T47D (cell line): ENCODE measurements around the gene TFPT.
"Not testable (repeated sequence)": the region's sequence is repeated elsewhere in the genome, so short reads cannot be mapped to it uniquely, and the experiment has no call there.

Experiments used
- DNase-seq, 2 experiments: peaks; one replicate each; pipeline versions ENCODE4 v3.0.0 to v3.0.0-alpha.2; 2011 to 2012; ENCODE audit warnings: low read depth in 1 of 2, low spot score in 1 of 2
- JUND ChIP-seq: IDR thresholded peaks from 2 replicates; pipeline ENCODE4 v1.6.1; 2012; ENCODE audit warnings: low read depth
- in situ Hi-C: cut with HindIII; loops from 2 replicates; pipeline ENCODE4 v1.10.0; 2016; ENCODE audit warnings: low sequenced_read_pairs, low pct_unique_long_range_greater_than_20kb

Gene TFPT

DNA sequence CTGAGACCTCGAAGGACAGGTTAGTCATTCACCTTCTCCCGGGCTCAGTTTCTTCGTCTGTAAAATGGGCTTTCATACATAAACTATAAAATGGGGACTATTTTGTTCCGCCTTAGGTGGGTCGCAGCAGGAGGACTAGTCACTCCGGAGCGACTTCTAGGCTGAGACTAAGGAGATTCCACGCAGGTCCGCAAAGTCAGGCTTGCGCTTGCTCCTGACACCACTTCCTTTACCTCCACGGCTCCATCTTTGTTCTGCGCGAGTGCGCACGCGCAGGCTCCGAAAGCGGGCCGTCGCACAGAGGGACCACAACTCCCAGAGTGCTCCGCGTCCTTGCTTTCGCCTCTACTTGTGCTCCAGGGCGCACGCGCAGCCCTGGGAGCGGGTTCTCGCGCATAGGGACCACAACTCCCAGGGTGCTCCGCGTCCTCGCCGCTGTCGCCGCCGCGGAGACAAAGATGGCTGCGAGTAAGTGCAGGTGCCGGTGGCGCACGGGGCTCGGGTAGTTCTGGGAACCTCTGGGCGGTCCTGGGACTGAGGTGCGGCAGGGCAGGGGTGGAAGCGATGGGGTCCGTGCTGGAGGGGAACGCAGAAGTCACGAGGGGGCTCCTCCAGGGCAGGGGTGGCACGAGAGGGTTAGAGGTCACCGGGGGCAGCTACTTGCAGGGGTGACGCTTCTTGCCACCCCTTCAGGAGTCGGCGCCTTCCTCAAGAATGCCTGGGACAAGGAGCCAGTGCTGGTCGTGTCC lies 12.9 kb downstream of the TFPT start, which contains the start of gene NDUFA3:
Gene NDUFA3 (plus strand): TSS at position 435 of the 749 bp plus-strand sequence. CDS start 24 bp downstream, at position 459.
- TF ChIP-seq JUND: no peak
- DNase-seq: peak; percentile 97 to 98
- in situ Hi-C loops: no loop called here

DNA sequence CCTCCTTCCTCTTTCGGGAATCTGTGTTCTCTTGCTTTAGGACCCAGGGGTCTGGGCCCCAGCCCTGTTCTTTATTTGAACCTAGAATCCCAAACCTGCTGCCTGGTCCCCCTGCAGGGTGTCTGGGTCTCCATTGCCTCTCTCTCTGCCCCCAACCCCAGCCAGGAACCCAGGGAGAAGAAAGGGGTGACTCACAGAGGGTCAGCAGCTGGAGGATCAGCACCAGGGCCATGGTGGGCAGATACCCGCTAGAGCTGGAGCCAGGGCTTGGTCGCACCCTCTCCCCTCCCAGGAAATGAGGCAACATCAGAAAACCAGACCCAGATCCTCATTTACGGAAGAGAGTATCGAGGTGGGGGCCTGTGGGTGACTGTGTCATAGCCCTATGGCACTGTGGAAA lies 14.9 kb downstream of the TFPT start, which contains the start of gene OSCAR:
Gene OSCAR (minus strand): TSS at position 243 of the 400 bp plus-strand sequence. CDS start 11 bp downstream, at position 232.
- TF ChIP-seq JUND: no peak
- no peak for DNase-seq
- in situ Hi-C loops: no loop called here

DNA sequence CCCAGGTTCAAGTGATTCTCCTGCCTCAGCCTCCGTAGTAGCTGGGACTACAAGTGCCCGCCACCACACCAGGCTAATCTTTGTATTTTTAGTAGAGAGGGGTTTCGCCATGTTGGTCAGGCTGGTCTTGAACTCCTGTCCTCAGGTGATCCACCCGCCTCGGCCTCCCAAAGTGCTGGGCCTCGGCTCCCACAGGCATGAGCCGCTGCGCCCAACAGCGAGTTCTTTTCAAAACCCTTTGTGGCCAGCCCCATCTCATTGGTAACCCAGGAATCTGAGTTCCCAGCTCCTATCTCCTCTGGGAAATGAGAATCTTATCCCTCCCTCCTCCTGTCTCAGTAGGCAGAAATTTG lies 15.6 kb downstream of the TFPT start:
- DNase-seq, in situ Hi-C loops: not testable (repeated sequence)

DNA sequence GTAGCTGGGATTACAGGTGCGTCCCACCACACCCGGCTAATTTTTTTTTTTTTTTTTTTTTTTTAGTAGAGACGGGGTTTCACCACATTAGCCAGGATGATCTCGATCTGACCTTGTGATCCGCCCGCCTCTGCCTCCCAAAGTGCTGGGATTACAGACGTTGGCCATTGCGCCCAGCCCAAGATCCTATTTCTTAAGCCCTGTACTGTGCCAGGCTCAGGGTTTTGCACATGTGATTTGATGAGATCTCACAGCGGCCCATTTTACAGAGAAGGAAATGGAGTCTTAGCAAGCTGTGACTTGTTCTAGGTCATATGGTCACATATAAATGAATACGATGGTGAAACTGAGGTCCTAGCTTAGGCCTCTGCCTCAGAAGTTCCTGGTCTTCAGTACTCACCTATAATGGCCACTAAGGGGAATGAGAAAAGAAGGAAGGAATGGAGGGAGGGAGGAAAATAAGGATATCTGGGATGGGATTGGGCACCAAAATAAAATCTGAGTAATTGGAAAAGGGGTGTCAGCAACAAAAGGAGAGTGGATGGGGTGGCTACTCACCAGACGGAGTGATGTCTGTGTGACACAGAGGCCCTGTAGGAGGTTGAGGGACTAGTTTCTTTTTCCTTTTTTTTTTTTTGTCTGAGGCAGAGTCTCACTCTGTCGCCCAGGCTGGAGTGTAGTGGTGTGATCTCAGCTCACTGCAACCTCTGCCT lies 16.1 kb downstream of the TFPT start:
- no peak for TF ChIP-seq JUND
- in situ Hi-C loops: no loop called here
- no peak for DNase-seq

DNA sequence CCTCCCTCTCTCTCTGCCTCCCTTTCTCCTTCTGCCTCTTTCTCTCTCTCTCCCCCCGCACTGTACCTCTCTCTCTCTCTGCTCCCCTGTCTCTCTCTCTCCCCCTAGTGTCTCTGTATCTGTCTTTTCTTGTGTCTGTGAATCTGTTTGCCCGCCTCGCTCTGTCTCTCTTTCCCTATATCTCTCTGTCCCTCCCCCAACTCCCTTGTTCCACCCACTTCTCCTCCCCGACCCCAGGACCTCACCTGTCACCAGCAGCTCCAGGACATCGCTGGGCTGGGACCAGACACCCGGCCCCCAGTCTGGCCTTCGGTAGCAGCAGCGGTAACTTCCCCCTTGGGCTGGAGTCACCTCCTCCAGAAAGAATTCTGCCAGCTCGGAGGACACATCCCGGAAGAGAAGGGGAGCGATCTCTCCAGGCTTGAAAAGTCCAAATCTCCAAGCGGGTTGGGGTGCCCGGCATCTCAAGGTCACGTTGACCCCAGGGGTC lies 18.8 kb downstream of the TFPT start:
- in situ Hi-C loops: no loop called here
- no peak for TF ChIP-seq JUND
- peak in 1 of 2 experiments; percentile 30 for DNase-seq

DNA sequence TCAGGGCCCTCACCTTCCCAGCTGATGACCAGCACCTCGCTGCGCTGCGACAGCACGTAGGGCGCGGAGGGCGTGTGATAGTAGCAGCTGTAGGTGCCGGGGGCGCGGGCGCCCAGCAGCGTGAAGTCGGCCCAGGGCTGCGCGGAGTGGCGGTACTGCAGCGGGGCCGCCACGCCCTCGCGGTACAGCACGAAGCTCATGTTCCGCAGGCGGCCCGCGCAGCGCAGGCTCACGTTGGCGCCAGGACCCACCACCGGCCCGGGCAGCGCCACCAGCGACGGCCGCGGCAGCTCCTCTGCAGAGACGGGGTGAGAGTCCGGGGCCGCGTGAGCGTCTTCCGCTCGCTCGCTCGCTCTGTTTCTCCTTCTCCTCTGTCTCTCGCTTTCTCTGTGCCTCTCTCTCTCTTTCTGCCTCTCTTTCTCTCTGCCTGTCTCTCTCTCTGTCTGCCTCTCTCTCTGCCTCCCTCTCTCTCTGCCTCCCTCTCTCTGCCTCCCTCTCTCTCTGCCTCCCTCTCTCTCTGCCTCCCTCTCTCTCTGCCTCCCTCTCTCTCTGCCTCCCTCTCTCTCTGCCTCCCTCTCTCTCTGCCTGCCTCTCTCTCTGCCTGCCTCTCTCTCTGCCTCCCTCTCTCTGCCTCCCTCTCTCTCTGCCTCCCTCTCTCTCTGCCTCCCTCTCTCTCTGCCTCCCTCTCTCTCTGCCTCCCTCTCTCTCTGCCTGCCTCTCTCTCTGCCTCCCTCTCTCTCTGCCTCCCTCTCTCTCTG lies 19.4 kb downstream of the TFPT start:
- in situ Hi-C loops: not testable (repeated sequence)

GRCh38 chr19:54095136-54095858 lies 20.2 kb downstream of the TFPT start:
- no peak for TF ChIP-seq JUND
- DNase-seq: no peak
- in situ Hi-C loops: no loop called here

More for the DNA sequence above, 19.4 kb downstream of the TFPT start:
- not testable (repeated sequence) for DNase-seq

GRCh38 chr19:54094426-54095000 lies 20.9 kb downstream of the TFPT start:
- no peak for DNase-seq
- no peak for TF ChIP-seq JUND
- in situ Hi-C loops: no loop called here

GRCh38 chr19:54084410-54084809 lies 31.0 kb downstream of the TFPT start:
- TF ChIP-seq JUND: no peak
- in situ Hi-C loops: no loop called here
- DNase-seq: no peak

DNA sequence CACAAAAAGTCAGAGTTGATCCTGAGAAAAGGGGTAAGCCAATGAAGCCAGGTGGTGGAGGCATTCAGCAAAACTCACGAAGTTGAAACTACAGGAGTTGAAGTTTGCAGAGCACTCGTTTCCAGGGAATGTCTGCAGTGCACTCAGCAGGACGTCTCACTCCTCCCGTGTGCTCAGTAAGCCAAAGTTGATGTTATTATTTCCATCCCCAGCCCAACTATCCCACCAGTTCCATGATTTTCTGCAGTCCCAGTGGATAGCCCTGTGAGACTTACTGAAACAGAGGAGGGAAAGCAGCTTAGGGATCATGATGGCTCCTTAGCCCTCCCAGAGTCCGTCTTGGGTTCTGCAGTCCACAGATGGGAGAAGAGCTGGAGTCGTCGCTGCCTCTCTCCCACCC lies 34.4 kb downstream of the TFPT start, which contains the start of gene TARM1:
Gene TARM1 (minus strand): TSS at position 334 of the 400 bp plus-strand sequence. CDS start 25 bp downstream, at position 309.
- no peak for TF ChIP-seq JUND
- in situ Hi-C loops: no loop called here
- DNase-seq: no peak

DNA sequence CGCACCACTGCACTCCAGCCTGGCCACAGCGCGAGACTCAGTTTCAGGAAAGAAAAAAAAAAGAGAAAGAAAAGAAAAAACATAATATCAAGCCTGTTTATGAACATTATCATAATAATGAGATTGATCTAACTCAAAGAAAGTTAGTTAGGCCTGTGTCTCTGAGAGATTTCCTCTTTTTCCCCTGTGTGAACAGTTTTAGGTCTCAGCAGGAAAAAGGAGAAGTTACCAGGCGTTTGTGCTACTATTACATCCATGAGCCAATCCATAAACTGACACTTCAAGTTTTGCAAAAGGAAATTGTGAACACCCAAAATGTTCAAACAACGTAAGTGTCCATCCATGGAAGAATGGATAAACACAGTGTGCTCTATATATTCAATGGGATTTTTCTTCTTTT lies 38.1 kb downstream of the TFPT start:
- no peak for DNase-seq
- in situ Hi-C loops: no loop called here
- no peak for TF ChIP-seq JUND

GRCh38 chr19:54074851-54075250 lies 40.6 kb downstream of the TFPT start:
- no peak for DNase-seq
- no peak for TF ChIP-seq JUND
- in situ Hi-C loops: no loop called here
